Cardiac muscle cell (in vitro differentiated cells and primary cell): ENCODE data around the gene SMYD3. TPM values are rescaled to one million over a fixed set of nuclear protein-coding genes. Genes with fewer than 3 reads are reported as not detected.
"Not testable (repeated sequence)": the region's sequence is repeated elsewhere in the genome, so short reads cannot be mapped to it uniquely, and the experiment has no call there.

ENCODE experiments used
- DNase-seq, 2 donors: peaks; one replicate each; pipeline versions ENCODE4 v3.0.0 to v3.0.0-alpha.2; 2010 to 2017; ENCODE audit warnings: low read depth in 1 of 2, low spot score in 1 of 2
- H3K27ac ChIP-seq: fragments of 200-600 bp; sonication (generic); 2 replicates; pipeline ENCODE4 v1.5.1; 2016
- H3K27me3 ChIP-seq: fragments of 200-600 bp; sonication (generic); 2 replicates; pipeline ENCODE4 v1.6.0; 2016; ENCODE audit warnings: control low read depth
- H3K36me3 ChIP-seq: fragments of 200-600 bp; sonication (generic); 2 replicates; pipeline ENCODE4 v1.5.1; 2016; ENCODE audit warnings: control low read depth
- H3K4me1 ChIP-seq: fragments of 200-600 bp; sonication (generic); 2 replicates; pipeline ENCODE4 v1.8.1; 2017; ENCODE audit warnings: low read depth, mild to moderate bottlenecking, mixed run types
- H3K4me3 ChIP-seq: fragments of 200-600 bp; sonication (generic); 2 replicates; pipeline ENCODE4 v1.5.1; 2016; ENCODE audit warnings: mild to moderate bottlenecking
- H3K9me3 ChIP-seq: fragments of 200-600 bp; sonication (generic); 2 replicates; pipeline ENCODE4 v1.5.1; 2017; ENCODE audit warnings: low read depth, mild to moderate bottlenecking, control low read depth
- CTCF ChIP-seq: IDR thresholded peaks from 2 replicates; pipeline ENCODE4 v1.5.1; 2012; ENCODE audit warnings: low read depth, mild to moderate bottlenecking, low read length
- polyA plus RNA-seq: library from polyadenylated mRNA; unstranded; fragments of >200 nt; fragmentation: Nextera tagmentation; extraction: Ambion mirVana; gene quantifications from 2 replicates; pipeline ENCODE4 v1.2.1, GENCODE V29; 2016
- total RNA-seq: library from RNA; depleted of rRNA; stranded (reverse); fragments of >200 nt; gene quantifications from 2 replicates; pipeline ENCODE4 v1.2.3, GENCODE V29; 2016

SMYD3 gene
- total and polyA plus RNA-seq, 2 experiments from 2014 or later, result 47.2 to 50.8 TPM

DNA sequence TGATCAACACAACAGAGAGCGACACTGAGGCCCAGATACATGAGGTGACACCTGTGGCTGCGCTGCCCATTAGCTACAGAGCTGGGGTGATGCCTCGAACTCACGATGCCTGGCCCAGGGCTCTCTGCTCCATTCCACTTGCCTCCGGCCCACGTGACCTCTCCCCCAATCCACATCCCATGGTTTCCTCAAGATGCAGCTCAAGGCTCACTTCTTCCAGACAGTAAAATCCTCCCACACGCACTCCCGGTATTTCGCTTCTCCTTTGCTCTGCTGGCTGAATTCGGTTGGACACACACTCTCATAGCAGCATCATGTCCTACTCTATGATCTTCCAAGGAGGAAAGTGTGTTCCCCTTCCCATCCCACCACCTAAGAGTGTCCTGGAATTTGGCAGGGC lies 679.8 kb downstream of the SMYD3 start:
- Histone ChIP-seq H3K36me3 (no peaks in the 10 kb centered on the region), H3K9me3 (no peaks in the 10 kb centered on the region), H3K27ac (no peak overlapping the region), H3K4me3 (no peak overlapping the region), H3K4me1 (peaks cover 16% of the 10 kb centered on the region), H3K27me3 (no peaks in the 10 kb centered on the region)
- TF ChIP-seq CTCF, result no peak
- DNase-seq, result no peak

DNA sequence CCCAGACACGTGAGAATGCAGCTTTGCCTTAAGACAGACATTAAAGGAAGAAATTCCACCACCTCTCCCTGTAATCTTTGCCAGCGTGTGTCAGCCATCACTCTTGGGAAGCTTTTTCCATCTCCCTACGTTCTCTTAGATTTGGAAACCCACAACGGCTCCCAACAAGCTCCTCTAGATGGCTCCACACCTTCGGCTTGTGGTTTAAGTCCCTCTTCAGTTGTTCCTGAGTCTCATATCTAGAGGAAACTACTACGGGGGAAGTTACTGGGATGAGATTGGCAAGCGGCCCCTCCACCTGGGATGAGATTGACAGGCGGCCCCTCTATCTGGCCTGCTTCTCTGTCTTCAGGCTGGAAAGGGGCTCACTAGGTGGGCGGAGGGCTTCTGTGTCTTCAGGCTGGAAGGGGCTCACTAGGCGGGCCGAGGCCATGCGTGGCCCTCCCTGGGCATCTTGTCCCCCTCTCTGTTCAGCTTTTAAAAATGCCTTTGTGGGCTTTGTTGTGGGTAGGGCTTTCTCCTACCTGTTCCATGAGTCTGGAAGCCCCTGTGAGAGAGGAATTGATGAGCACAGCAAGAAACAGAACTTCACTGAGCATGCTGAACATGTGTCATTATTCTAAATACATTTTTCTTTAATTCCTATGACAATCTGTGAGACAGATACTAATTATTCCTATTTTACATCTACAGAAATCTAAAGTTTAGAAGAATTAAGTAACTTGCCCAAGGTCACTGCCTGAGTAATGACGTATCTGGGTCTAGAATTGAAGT lies 681.8 kb downstream of the SMYD3 start:
- peak; percentile 29 to 61 for DNase-seq
- no peaks in the 10 kb centered on the region for H3K9me3 ChIP-seq
- TF ChIP-seq CTCF, result peak; percentile 44
- H3K4me3 ChIP-seq, result no peak overlapping the region
- H3K27me3 ChIP-seq, result no peaks in the 10 kb centered on the region
- H3K4me1 ChIP-seq, result no peaks in the 10 kb centered on the region
- H3K36me3 ChIP-seq, result no peaks in the 10 kb centered on the region
- no peak overlapping the region for H3K27ac ChIP-seq

GRCh38 chr1:245823408-245824147 lies 683.5 kb downstream of the SMYD3 start:
- Histone ChIP-seq H3K36me3 (no peaks in the 10 kb centered on the region), H3K27me3 (no peaks in the 10 kb centered on the region), H3K9me3 (no peaks in the 10 kb centered on the region), H3K4me1 (no peaks in the 10 kb centered on the region), H3K27ac (no peak overlapping the region), H3K4me3 (no peak overlapping the region)
- no peak for TF ChIP-seq CTCF
- no peak for DNase-seq

GRCh38 chr1:245822996-245823395 lies 684.1 kb downstream of the SMYD3 start:
- no peak for TF ChIP-seq CTCF
- no peak overlapping the region for H3K27ac ChIP-seq
- no peaks in the 10 kb centered on the region for H3K9me3 ChIP-seq
- no peaks in the 10 kb centered on the region for H3K4me1 ChIP-seq
- no peaks in the 10 kb centered on the region for H3K27me3 ChIP-seq
- H3K36me3 ChIP-seq, result no peaks in the 10 kb centered on the region
- peak in 1 of 2 donors; percentile 95 for DNase-seq
- no peak overlapping the region for H3K4me3 ChIP-seq

DNA sequence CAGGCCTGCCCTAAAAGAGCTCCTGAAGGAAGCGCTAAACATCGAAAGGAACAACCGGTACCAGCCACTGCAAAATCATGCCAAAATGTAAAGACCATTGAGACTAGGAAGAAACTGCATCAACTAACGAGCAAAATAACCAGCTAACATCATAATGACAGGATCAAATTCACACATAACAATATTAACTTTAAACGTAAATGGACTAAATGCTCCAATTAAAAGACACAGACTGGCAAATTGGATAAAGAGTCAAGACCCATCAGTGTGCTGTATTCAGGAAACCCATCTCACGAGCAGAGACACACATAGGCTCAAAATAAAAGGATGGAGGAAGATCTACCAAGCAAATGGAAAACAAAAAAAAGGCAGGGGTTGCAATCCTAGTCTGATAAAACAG lies 688.7 kb downstream of the SMYD3 start:
- not testable (repeated sequence) for H3K27ac ChIP-seq, H3K4me1 ChIP-seq, H3K9me3 ChIP-seq, H3K27me3 ChIP-seq, H3K4me3 ChIP-seq, H3K36me3 ChIP-seq, DNase-seq

- not testable (repeated sequence) for H3K27me3 ChIP-seq, H3K36me3 ChIP-seq, H3K9me3 ChIP-seq, DNase-seq, H3K4me1 ChIP-seq, H3K4me3 ChIP-seq, H3K27ac ChIP-seq
These were observed 690.6 kb downstream of the SMYD3 start for GRCh38 chr1:245816496-245816895.
